Stimulated activated CD4-positive, alpha-beta T cell treated with anti-CD3 and anti-CD28 coated beads, Interleukin-1b, Interleukin-23, amount 100 ng/mL, for 4 hours (primary cell): ENCODE data around the gene MARCHF10.
"Not testable (repeated sequence)": the region's sequence is repeated elsewhere in the genome, so short reads cannot be mapped to it uniquely, and the experiment has no call there.

Experiments used
- DNase-seq, 2 donors: peaks; one replicate each; pipeline ENCODE4 v3.0.0-alpha.2; 2020; ENCODE audit warnings: low read depth in 2 of 2

The MARCHF10 gene

GRCh38 chr17:62790564-62790986, 17.5 kb downstream of the MARCHF10 start:
- DNase-seq, result no peak

- DNase-seq, result no peak
Observed at GRCh38 chr17:62787366-62787765, 20.7 kb downstream of the MARCHF10 start.

GRCh38 chr17:62786646-62787045, 21.5 kb downstream of the MARCHF10 start:
- DNase-seq, result no peak

- DNase-seq, result not testable (repeated sequence)
Observed at GRCh38 chr17:62785983-62786382, 22.1 kb downstream of the MARCHF10 start.

GRCh38 chr17:62782730-62783270, 25.3 kb downstream of the MARCHF10 start:
- no peak for DNase-seq

GRCh38 chr17:62781831-62782251, 26.3 kb downstream of the MARCHF10 start:
- no peak for DNase-seq

- DNase-seq, result no peak
Observed at GRCh38 chr17:62781356-62781755, 26.8 kb downstream of the MARCHF10 start.

GRCh38 chr17:62780951-62781350, 27.2 kb downstream of the MARCHF10 start:
- DNase-seq, result no peak

- no peak for DNase-seq
Observed at GRCh38 chr17:62780269-62780668, 27.8 kb downstream of the MARCHF10 start.

GRCh38 chr17:62778990-62779681, 29.0 kb downstream of the MARCHF10 start:
- DNase-seq, result no peak

GRCh38 chr17:62775876-62776275, 32.2 kb downstream of the MARCHF10 start:
- no peak for DNase-seq

GRCh38 chr17:62774338-62774737, 33.8 kb downstream of the MARCHF10 start:
- no peak for DNase-seq

- no peak for DNase-seq
Observed at GRCh38 chr17:62767997-62768396, 40.1 kb downstream of the MARCHF10 start.

- DNase-seq, result no peak
Observed at GRCh38 chr17:62765351-62765750, 42.8 kb downstream of the MARCHF10 start.

GRCh38 chr17:62763891-62764600, 44.1 kb downstream of the MARCHF10 start:
- DNase-seq, result no peak

- DNase-seq, result no peak
Observed at GRCh38 chr17:62761884-62762283, 46.2 kb downstream of the MARCHF10 start.

GRCh38 chr17:62760945-62761267, 47.2 kb downstream of the MARCHF10 start:
- no peak for DNase-seq

- no peak for DNase-seq
Observed at GRCh38 chr17:62760059-62760944, 47.8 kb downstream of the MARCHF10 start.

- DNase-seq, result no peak
Observed at GRCh38 chr17:62757500-62757951, 50.6 kb downstream of the MARCHF10 start.

- DNase-seq, result no peak
Observed at GRCh38 chr17:62756198-62756597, 51.9 kb downstream of the MARCHF10 start.

GRCh38 chr17:62755141-62755851, 52.8 kb downstream of the MARCHF10 start:
- no peak for DNase-seq
